GM06990 (cell line): ENCODE measurements around the gene CANT1.

Experiments used
- DNase-seq: peaks from one replicate; pipeline ENCODE4 v3.0.0-alpha.2; 2011; ENCODE audit not compliant: insufficient read length; ENCODE audit errors: extremely low read depth
- H3K27me3 ChIP-seq: replicated peaks from 2 replicates; pipeline ENCODE4 v1.6.0; 2011; ENCODE audit warnings: low read length; ENCODE audit not compliant: control insufficient read depth, insufficient read depth
- H3K36me3 ChIP-seq: 2 replicates; pipeline ENCODE4 v1.5.1; 2011; ENCODE audit warnings: low read length; ENCODE audit not compliant: control insufficient read depth, insufficient read depth
- H3K4me3 ChIP-seq: replicated peaks from 2 replicates; pipeline ENCODE4 v1.5.1; 2011; ENCODE audit warnings: low read depth, mild to moderate bottlenecking, control low read depth, low read length
- TF ChIP-seq, protein P1 (sequence below): IDR thresholded peaks from 2 replicates; pipeline ENCODE4 v1.5.1; 2011; ENCODE audit warnings: low read length, control low read depth, mild to moderate bottlenecking, inconsistent platforms; ENCODE audit not compliant: insufficient read depth, poor library complexity, severe bottlenecking

CANT1 gene

DNA sequence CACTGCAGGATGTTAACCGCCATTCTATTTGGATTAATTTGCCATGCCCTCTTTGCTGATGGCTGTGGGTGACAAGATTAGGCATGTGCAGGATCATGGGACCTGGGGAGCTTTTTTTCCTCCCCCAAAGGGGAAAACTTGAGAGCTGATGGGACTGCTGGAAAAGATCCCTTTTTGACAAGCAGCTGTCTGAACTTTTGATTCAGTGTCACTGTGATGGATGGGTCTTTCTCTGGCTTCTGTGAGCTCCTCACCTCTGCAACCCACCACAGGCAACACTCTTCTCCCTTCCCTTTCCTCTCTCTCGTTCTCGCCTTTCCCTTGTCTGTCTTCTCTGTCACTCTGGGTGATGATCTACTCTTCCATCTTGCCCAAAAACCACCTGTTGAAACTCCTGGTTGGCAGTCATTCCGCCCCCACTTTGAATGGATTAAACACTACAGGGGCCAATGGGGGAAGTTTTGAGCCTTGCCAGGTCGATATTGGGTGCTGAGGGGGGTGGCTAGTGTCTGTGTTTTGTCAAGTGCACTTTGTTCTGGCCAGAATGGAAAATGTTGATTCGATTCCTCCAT, 3.1 kb upstream of the CANT1 start:
- no peak overlapping the region for H3K4me3 ChIP-seq
- no peaks in the 10 kb centered on the region for H3K27me3 ChIP-seq
- TF ChIP-seq, protein P1, sequence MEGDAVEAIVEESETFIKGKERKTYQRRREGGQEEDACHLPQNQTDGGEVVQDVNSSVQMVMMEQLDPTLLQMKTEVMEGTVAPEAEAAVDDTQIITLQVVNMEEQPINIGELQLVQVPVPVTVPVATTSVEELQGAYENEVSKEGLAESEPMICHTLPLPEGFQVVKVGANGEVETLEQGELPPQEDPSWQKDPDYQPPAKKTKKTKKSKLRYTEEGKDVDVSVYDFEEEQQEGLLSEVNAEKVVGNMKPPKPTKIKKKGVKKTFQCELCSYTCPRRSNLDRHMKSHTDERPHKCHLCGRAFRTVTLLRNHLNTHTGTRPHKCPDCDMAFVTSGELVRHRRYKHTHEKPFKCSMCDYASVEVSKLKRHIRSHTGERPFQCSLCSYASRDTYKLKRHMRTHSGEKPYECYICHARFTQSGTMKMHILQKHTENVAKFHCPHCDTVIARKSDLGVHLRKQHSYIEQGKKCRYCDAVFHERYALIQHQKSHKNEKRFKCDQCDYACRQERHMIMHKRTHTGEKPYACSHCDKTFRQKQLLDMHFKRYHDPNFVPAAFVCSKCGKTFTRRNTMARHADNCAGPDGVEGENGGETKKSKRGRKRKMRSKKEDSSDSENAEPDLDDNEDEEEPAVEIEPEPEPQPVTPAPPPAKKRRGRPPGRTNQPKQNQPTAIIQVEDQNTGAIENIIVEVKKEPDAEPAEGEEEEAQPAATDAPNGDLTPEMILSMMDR = no peak
- peaks cover 1% of the 10 kb centered on the region; the same call in 1 of the 2 replicates for H3K36me3 ChIP-seq
- no peak for DNase-seq

- no peaks in the 10 kb centered on the region for H3K27me3 ChIP-seq
- no peak for DNase-seq
- H3K4me3 ChIP-seq = no peak overlapping the region
- H3K36me3 ChIP-seq = peaks cover 4% of the 10 kb centered on the region
- TF ChIP-seq, protein P1 = no peak
Observed at GRCh38 chr17:79011451-79012147, 2.0 kb upstream of the CANT1 start.

DNA sequence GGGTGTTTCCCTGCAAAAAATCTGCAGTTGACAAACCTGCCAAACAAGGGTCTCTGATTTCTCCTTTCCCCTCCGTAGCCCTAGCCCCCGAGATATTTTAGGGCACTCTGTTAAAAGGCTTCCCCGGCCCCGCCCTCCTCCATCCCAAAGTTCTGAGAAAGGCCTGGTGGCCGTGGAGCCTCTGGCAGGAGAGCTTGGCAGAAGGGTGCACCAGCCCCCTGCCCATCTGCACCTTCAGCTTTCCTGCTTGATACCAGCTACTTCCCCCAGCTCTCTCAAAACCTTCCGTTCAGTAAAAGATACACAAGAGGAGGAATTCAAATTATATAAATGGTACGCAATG, 711 bp upstream of the CANT1 start:
- peaks cover 4% of the 10 kb centered on the region for H3K36me3 ChIP-seq
- no peaks in the 10 kb centered on the region for H3K27me3 ChIP-seq
- TF ChIP-seq, protein P1 = no peak
- no peak for DNase-seq
- peak overlapping the region; percentile 74 for H3K4me3 ChIP-seq

DNA sequence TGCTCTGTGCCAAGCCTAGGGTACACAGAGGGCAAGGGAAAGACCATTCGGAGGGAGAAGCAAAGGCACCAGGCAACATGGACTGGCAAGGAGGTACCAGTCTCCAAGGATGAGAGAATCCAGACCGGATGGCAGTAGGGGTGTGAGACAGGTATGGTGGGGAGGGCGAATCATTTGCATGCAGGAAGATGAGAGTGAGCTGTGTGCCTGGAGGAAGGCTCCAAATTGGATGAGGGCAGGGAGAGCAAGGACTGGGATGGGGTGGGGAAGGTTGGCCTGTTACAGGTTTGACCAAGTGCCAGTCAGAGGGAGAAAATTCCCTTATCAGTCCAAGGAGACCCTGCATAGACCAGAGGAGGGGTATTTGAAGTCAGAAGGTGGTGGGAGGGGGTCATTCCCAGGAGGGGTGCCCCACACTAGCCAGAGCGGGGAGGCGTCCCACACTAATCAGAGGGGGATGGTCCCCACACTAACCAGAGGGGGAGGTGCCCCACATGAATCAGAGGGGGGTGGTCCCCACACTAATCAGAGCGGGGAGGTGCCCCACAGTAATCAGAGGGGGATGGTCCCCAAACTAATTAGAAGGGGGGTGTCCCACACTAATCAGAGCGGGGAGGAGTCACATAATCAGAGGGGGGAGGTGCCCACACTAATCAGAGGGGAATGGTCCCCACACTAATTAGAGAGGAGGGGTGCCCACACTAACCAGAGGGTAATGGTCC, 737 bp downstream of the CANT1 start:
- Histone ChIP-seq H3K27me3 (no peaks in the 10 kb centered on the region), H3K4me3 (peak overlapping the region; percentile 96), H3K36me3 (peaks cover 5% of the 10 kb centered on the region)
- no peak for DNase-seq
- TF ChIP-seq, protein P1 = no peak

DNA sequence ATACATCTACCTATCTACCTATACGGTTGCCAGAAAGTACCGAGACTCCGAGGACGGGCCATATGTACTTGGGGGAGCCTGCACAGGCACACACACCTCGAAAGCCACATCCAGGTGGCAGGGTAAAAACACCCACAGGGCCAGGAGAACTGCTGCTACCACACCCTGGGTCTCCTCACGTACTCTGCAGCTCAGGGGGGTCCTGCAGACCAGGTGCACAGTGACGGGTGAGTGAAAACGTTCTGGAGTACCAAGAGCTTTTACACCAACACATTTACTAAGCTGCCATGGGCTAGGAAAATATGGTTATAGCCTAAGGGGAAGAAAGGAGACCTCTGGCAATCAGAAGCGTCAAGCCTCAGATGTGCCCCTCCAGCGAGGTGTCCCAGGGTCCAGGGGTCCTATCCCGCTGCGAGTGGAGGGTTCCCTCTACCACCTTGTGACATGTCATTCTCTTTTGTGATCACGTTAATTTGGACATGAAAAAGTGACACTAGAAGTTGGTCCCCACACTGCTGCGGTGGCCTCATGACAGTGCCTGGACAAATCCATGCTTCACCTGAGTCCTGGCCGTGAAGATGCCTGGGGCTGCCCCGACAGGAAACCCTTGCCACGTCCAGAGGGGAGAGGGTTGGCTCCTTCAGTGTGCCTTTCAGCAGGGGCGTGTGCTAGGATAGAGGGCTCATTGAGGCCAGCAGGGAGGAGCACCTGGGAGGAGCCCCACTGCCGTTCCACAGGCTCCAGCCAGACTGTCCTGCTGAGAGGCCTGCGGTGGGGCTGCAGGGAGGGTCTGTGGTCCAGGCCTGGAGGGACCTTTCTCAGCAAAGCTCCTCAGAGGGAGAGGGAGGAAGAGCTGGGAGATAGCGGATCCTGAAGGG, 1.8 kb downstream of the CANT1 start:
- H3K36me3 ChIP-seq = peaks cover 5% of the 10 kb centered on the region
- peak overlapping the region; percentile 96 for H3K4me3 ChIP-seq
- no peaks in the 10 kb centered on the region for H3K27me3 ChIP-seq
- DNase-seq = no peak
- TF ChIP-seq, protein P1 = no peak
